ENCODE results near the gene PAK5.

PAK5 gene

GRCh38 chr20:9789131-9789530 lies 49.7 kb downstream of the PAK5 start:
- no peak for DNase-seq (ENCODE audit: low spot score)

- no peak for DNase-seq (ENCODE audit: low spot score)
Measured at GRCh38 chr20:9775176-9775575, 63.7 kb downstream of the PAK5 start.

GRCh38 chr20:9769954-9770353 lies 68.9 kb downstream of the PAK5 start:
- no peak for DNase-seq (ENCODE audit: low spot score)

- DNase-seq (ENCODE audit: low spot score) = no peak
Measured at GRCh38 chr20:9761476-9761875, 77.4 kb downstream of the PAK5 start.

GRCh38 chr20:9759392-9759791 lies 79.5 kb downstream of the PAK5 start:
- no peak for DNase-seq (ENCODE audit: low spot score)

- DNase-seq (ENCODE audit: low spot score) = no peak
Measured at GRCh38 chr20:9758752-9759151, 80.1 kb downstream of the PAK5 start.

GRCh38 chr20:9756660-9757059 lies 82.2 kb downstream of the PAK5 start:
- DNase-seq (ENCODE audit: low spot score) = no peak

GRCh38 chr20:9755301-9755700 lies 83.6 kb downstream of the PAK5 start:
- DNase-seq (ENCODE audit: low spot score) = no peak

GRCh38 chr20:9744551-9744950 lies 94.3 kb downstream of the PAK5 start:
- no peak for DNase-seq (ENCODE audit: low spot score)

- no peak for DNase-seq (ENCODE audit: low spot score)
Measured at GRCh38 chr20:9743871-9744270, 95.0 kb downstream of the PAK5 start.

- no peak for DNase-seq (ENCODE audit: low spot score)
Measured at GRCh38 chr20:9742821-9743220, 96.1 kb downstream of the PAK5 start.

- no peak for DNase-seq (ENCODE audit: low spot score)
Measured at GRCh38 chr20:9741996-9742395, 96.9 kb downstream of the PAK5 start.

- no peak for DNase-seq (ENCODE audit: low spot score)
Measured at GRCh38 chr20:9740486-9740885, 98.4 kb downstream of the PAK5 start.

GRCh38 chr20:9739991-9740390 lies 98.9 kb downstream of the PAK5 start:
- no peak for DNase-seq (ENCODE audit: low spot score)

- no peak for DNase-seq (ENCODE audit: low spot score)
Measured at GRCh38 chr20:9736373-9736772, 102.5 kb downstream of the PAK5 start.

GRCh38 chr20:9723501-9724202 lies 115.2 kb downstream of the PAK5 start:
- DNase-seq (ENCODE audit: low spot score) = no peak

GRCh38 chr20:9711872-9712271 lies 127.0 kb downstream of the PAK5 start:
- no peak for DNase-seq (ENCODE audit: low spot score)

- no peak for DNase-seq (ENCODE audit: low spot score)
Measured at GRCh38 chr20:9710685-9711084, 128.2 kb downstream of the PAK5 start.

- DNase-seq (ENCODE audit: low spot score) = no peak
Measured at GRCh38 chr20:9705722-9706476, 133.0 kb downstream of the PAK5 start.

GRCh38 chr20:9699181-9699580 lies 139.7 kb downstream of the PAK5 start:
- no peak for DNase-seq (ENCODE audit: low spot score)

GRCh38 chr20:9689041-9689440 lies 149.8 kb downstream of the PAK5 start:
- no peak for DNase-seq (ENCODE audit: low spot score)

GRCh38 chr20:9686866-9687265 lies 152.0 kb downstream of the PAK5 start:
- DNase-seq (ENCODE audit: low spot score) = no peak

- DNase-seq (ENCODE audit: low spot score) = no peak
Measured at GRCh38 chr20:9686455-9686854, 152.4 kb downstream of the PAK5 start.

- DNase-seq (ENCODE audit: low spot score) = no peak
Measured at GRCh38 chr20:9686001-9686400, 152.9 kb downstream of the PAK5 start.

Measured in COLO829 (cell line).